Keratinocyte (primary cell): Measurements from ENCODE around the gene TRIP4. TPM values are rescaled to one million over a fixed set of nuclear protein-coding genes. Genes with fewer than 3 reads are reported as not detected.

Experiments used
- DNase-seq: peaks from one replicate; pipeline ENCODE4 v3.0.0-alpha.2; 2011; ENCODE audit warnings: low read depth, missing footprints, low spot score
- FAIRE-seq: peaks from 2 replicates; lab custom pipeline; 2011; peaks lifted over from hg19 to GRCh38; lab: Jason Lieb, UNC
- H2AFZ ChIP-seq: 2 replicates; pipeline ENCODE4 v1.6.0; 2012; ENCODE audit warnings: low read length, control low read depth, inconsistent platforms; ENCODE audit not compliant: control insufficient read depth
- H3K27ac ChIP-seq: 2 replicates; pipeline ENCODE4 v1.5.1; 2011; ENCODE audit warnings: low read length; ENCODE audit not compliant: control insufficient read depth, insufficient read depth
- H3K27me3 ChIP-seq: 3 replicates; pipeline ENCODE4 v1.6.0; 2011; ENCODE audit warnings: low read length; ENCODE audit not compliant: control insufficient read depth, insufficient read depth; ENCODE audit errors: extremely low read depth
- H3K36me3 ChIP-seq, 2 experiments: 2 replicates in 1 of 2; 3 replicates in 1 of 2; pipeline ENCODE4 v1.5.1; 2011; ENCODE audit warnings: low read length in 2 of 2, mild to moderate bottlenecking in 1 of 2; ENCODE audit not compliant: control insufficient read depth in 2 of 2, insufficient read depth in 2 of 2; ENCODE audit errors: extremely low read depth in 1 of 2
- H3K4me1 ChIP-seq: 3 replicates; pipeline ENCODE4 v1.5.1; 2011; ENCODE audit warnings: low read length; ENCODE audit not compliant: control insufficient read depth, insufficient read depth; ENCODE audit errors: extremely low read depth
- H3K4me2 ChIP-seq: 3 replicates; pipeline ENCODE4 v1.6.0; 2011; ENCODE audit warnings: low read depth, low read length; ENCODE audit not compliant: control insufficient read depth, insufficient read depth; ENCODE audit errors: extremely low read depth
- H3K4me3 ChIP-seq, 3 experiments: fragments of 200-600 bp in 1 of 3; sonication (generic) in 1 of 3; 2 replicates in 2 of 3; 3 replicates in 1 of 3; pipeline ENCODE4 v1.5.1; 2011 to 2016; ENCODE audit warnings: low read length in 3 of 3, mild to moderate bottlenecking in 3 of 3, control low read depth in 2 of 3, inconsistent platforms in 1 of 3, low read depth in 1 of 3, mixed read lengths in 1 of 3, mixed run types in 1 of 3, moderate library complexity in 1 of 3; ENCODE audit not compliant: control insufficient read depth in 2 of 3, insufficient read depth in 2 of 3; ENCODE audit errors: extremely low read depth in 1 of 3
- H3K79me2 ChIP-seq: 2 replicates; pipeline ENCODE4 v1.6.0; 2012; ENCODE audit warnings: low read length; ENCODE audit not compliant: control insufficient read depth, insufficient read depth
- H3K9ac ChIP-seq: 3 replicates; pipeline ENCODE4 v1.6.0; 2011; ENCODE audit warnings: low read length; ENCODE audit not compliant: control insufficient read depth, insufficient read depth; ENCODE audit errors: extremely low read depth
- H3K9me1 ChIP-seq: 3 replicates; pipeline ENCODE4 v1.6.0; 2011; ENCODE audit warnings: low read length; ENCODE audit not compliant: control insufficient read depth, insufficient read depth; ENCODE audit errors: extremely low read depth
- H3K9me3 ChIP-seq: 2 replicates; pipeline ENCODE4 v1.5.1; 2012; ENCODE audit warnings: low read depth, low read length; ENCODE audit not compliant: control insufficient read depth
- H4K20me1 ChIP-seq: 3 replicates; pipeline ENCODE4 v1.6.0; 2011; ENCODE audit warnings: low read length; ENCODE audit not compliant: control insufficient read depth, insufficient read depth; ENCODE audit errors: extremely low read depth
- CTCF ChIP-seq, 3 experiments: IDR thresholded peaks in 1 of 3; conservative IDR thresholded peaks in 1 of 3; optimal IDR thresholded peaks in 1 of 3; 2 replicates in 2 of 3; 3 replicates in 1 of 3; pipeline versions ENCODE3 to v1.5.1; 2011; ENCODE audit warnings: low read length in 3 of 3, mild to moderate bottlenecking in 3 of 3, moderate library complexity in 2 of 3, control low read depth in 1 of 3, inconsistent platforms in 1 of 3; ENCODE audit not compliant: insufficient read depth in 2 of 3; ENCODE audit errors: extremely low read depth in 1 of 3
- EZH2 ChIP-seq: IDR thresholded peaks from one replicate; pipeline ENCODE4 v1.6.1; 2012; ENCODE audit warnings: inconsistent platforms, mild to moderate bottlenecking, low read length, moderate library complexity
- dilution Hi-C: fragments of 300-500 bp; cut with MboI; formaldehyde crosslinking; loops from one replicate; pipeline ENCODE4 v1.7.0; 2020; ENCODE audit warnings: low sequenced_read_pairs; ENCODE audit not compliant: extremely low pct_ligation_motif_present
- polyA plus RNA-seq, 5 experiments: library from polyadenylated mRNA; depleted of rRNA in 3 of 5; stranded (reverse) in 3 of 5; stranded (forward) in 1 of 5; unstranded in 1 of 5; fragments of >200 nt; gene quantifications; 1 replicate in 1 of 5; 2 replicates in 3 of 5; 3 replicates in 1 of 5; pipeline versions ENCODE4 v1.2.1 to v1.2.3, GENCODE V29; 2011 to 2012; ENCODE audit warnings: missing spikeins in 2 of 5, low read depth in 1 of 5, low replicate concordance in 1 of 5

The TRIP4 gene
- polyA plus RNA-seq, 1 donor (not counting 4 experiments of a cell fraction or from before 2014, with no cell fraction given) = 31.5 TPM

DNA sequence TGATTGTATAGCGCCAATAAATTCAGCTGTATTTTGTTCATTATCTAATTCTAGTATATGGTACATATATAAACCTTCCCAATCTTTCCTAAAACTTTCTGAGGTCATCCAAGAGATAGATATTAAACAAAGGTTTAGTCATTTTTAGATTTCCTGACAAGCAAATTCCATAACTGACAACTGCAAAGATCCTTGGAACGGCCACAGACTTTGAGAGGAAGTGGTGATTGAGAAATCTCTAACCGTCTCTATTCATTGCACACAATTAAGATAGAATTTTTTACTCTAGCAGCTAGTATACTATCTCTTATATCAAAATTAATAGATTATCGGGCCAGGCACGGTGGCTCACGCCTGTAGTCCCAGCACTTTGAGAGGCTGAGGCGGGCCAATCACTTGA is 36.4 kb upstream of the TRIP4 start:
- no peak for TF ChIP-seq EZH2
- TF ChIP-seq CTCF (optimal IDR thresholded peaks at IDR 0.05 in 1 of 3, IDR thresholded peaks at IDR 0.05 in 1 of 3, conservative IDR thresholded peaks at IDR 0.05 in 1 of 3; ENCODE audit: extremely low read depth in 1 of 3, insufficient read depth in 2 of 3, low read length in 3 of 3) = no peak
- H4K20me1 ChIP-seq = peaks cover 3% of the 10 kb centered on the region
- FAIRE-seq (no peak), DNase-seq (no peak)
- no peak overlapping the region for H2AFZ ChIP-seq
- peaks cover 90% of the 10 kb centered on the region for H3K79me2 ChIP-seq
- no peak overlapping the region for H3K4me3 ChIP-seq
- H3K4me1 ChIP-seq = peaks cover 7% of the 10 kb centered on the region
- no peak overlapping the region for H3K4me2 ChIP-seq
- H3K9me1 ChIP-seq = no peaks in the 10 kb centered on the region
- H3K9me3 ChIP-seq = no peaks in the 10 kb centered on the region
- dilution Hi-C loops = no loop called here
- no peak overlapping the region for H3K27ac ChIP-seq
- H3K36me3 ChIP-seq = peaks cover 5% of the 10 kb centered on the region in 2 experiments
- no peaks in the 10 kb centered on the region for H3K27me3 ChIP-seq
- no peak overlapping the region for H3K9ac ChIP-seq

- Histone ChIP-seq H4K20me1 (no peaks in the 10 kb centered on the region), H3K27ac (peak overlapping the region; percentile 83), H3K27me3 (no peaks in the 10 kb centered on the region), H3K4me3 (peak overlapping the region; percentile 68 to 89 (median 80)), H2AFZ (peak overlapping the region; percentile 84), H3K36me3 (peaks cover 0 to 3% of the 10 kb centered on the region in 2 experiments), H3K9me3 (no peaks in the 10 kb centered on the region), H3K79me2 (peaks cover 55% of the 10 kb centered on the region), H3K9ac (peak overlapping the region; percentile 84), H3K4me2 (peak overlapping the region; percentile 82), H3K9me1 (no peaks in the 10 kb centered on the region), H3K4me1 (peaks cover 7% of the 10 kb centered on the region)
- DNase-seq (no peak), FAIRE-seq (peak; percentile 13)
- dilution Hi-C loops = no loop called here
- TF ChIP-seq EZH2 (no peak), CTCF (optimal IDR thresholded peaks at IDR 0.05 in 1 of 3, IDR thresholded peaks at IDR 0.05 in 1 of 3, conservative IDR thresholded peaks at IDR 0.05 in 1 of 3; ENCODE audit: extremely low read depth in 1 of 3, insufficient read depth in 2 of 3, low read length in 3 of 3) (no peak)
Observed at GRCh38 chr15:64354688-64355344, 32.8 kb upstream of the TRIP4 start.
